Liver (tissue), 9 donors: Measurements from ENCODE around the gene DLL1. TPM values are rescaled to one million over a fixed set of nuclear protein-coding genes. Genes with fewer than 3 reads are reported as not detected.

ENCODE experiments used
- DNase-seq: peaks from one replicate; pipeline ENCODE4 v3.0.0-alpha.2; 2017; ENCODE audit warnings: low spot score
- H3K27ac ChIP-seq, 2 donors: one replicate each; pipeline ENCODE4 v1.7.0; 2013; ENCODE audit warnings: inconsistent platforms in 2 of 2, low read length in 2 of 2, control low read depth in 1 of 2, low read depth in 1 of 2, mild to moderate bottlenecking in 1 of 2
- H3K27me3 ChIP-seq, 4 donors: one replicate each; pipeline versions ENCODE4 v1.6.1 to v1.7.0; 2013; ENCODE audit warnings: low read length in 3 of 4, inconsistent platforms in 1 of 4, mild to moderate bottlenecking in 1 of 4, moderate library complexity in 1 of 4; ENCODE audit not compliant: control insufficient read depth in 4 of 4, insufficient read depth in 4 of 4
- H3K36me3 ChIP-seq, 4 donors: one replicate each; pipeline versions ENCODE4 v1.6.1 to v1.7.0; 2013; ENCODE audit warnings: low read length in 3 of 4, mild to moderate bottlenecking in 3 of 4, low read depth in 1 of 4, moderate library complexity in 1 of 4; ENCODE audit not compliant: control insufficient read depth in 4 of 4, insufficient read depth in 3 of 4
- H3K4me1 ChIP-seq, 4 donors: one replicate each; pipeline versions ENCODE4 v1.6.1 to v1.7.0; 2013; ENCODE audit warnings: low read length in 3 of 4, mild to moderate bottlenecking in 3 of 4, moderate library complexity in 1 of 4; ENCODE audit not compliant: control insufficient read depth in 4 of 4, insufficient read depth in 4 of 4
- H3K4me3 ChIP-seq, 3 donors: one replicate each; pipeline versions ENCODE4 v1.6.1 to v1.7.0; 2013; ENCODE audit warnings: low read length in 3 of 3, control low read depth in 1 of 3, low read depth in 1 of 3, mild to moderate bottlenecking in 1 of 3
- H3K9ac ChIP-seq, 2 donors: one replicate each; pipeline ENCODE4 v1.7.0; 2013; ENCODE audit warnings: low read length in 2 of 2, mild to moderate bottlenecking in 2 of 2, moderate library complexity in 2 of 2, control low read depth in 1 of 2, low read depth in 1 of 2
- H3K9me3 ChIP-seq, 4 donors: one replicate each; pipeline versions ENCODE4 v1.6.1 to v1.7.0; 2013; ENCODE audit warnings: low read length in 3 of 4; ENCODE audit not compliant: control insufficient read depth in 4 of 4
- CTCF ChIP-seq: fragments of 150-350 bp; IDR thresholded peaks from 2 replicates; pipeline ENCODE4 v1.5.1; 2017; ENCODE audit warnings: improper control_type of control experiment, low read depth, low read length; ENCODE audit not compliant: missing input control
- EGR1 ChIP-seq, 2 donors: IDR thresholded peaks; 2 replicates each; pipeline ENCODE4 v1.6.1; 2016 to 2018; ENCODE audit warnings: antibody characterized with exemption in 2 of 2, low read depth in 2 of 2
- FOXA1 ChIP-seq: IDR thresholded peaks from 2 replicates; pipeline ENCODE4 v1.6.1; 2016; ENCODE audit warnings: antibody characterized with exemption
- FOXA2 ChIP-seq: IDR thresholded peaks from 2 replicates; pipeline ENCODE4 v1.6.1; 2016; ENCODE audit warnings: antibody characterized with exemption
- GABPA ChIP-seq, 2 donors: IDR thresholded peaks in 1 of 2; conservative IDR thresholded peaks in 1 of 2; 2 replicates each; pipeline ENCODE4 v1.6.1; 2016; ENCODE audit warnings: antibody characterized with exemption in 2 of 2, mild to moderate bottlenecking in 1 of 2, moderate library complexity in 1 of 2
- HNF4A ChIP-seq, 2 donors: conservative IDR thresholded peaks; 2 replicates each; pipeline ENCODE4 v1.6.1; 2016; ENCODE audit warnings: antibody characterized with exemption in 2 of 2, mild to moderate bottlenecking in 2 of 2
- HNF4G ChIP-seq: IDR thresholded peaks from 2 replicates; pipeline ENCODE4 v1.6.1; 2016; ENCODE audit warnings: antibody characterized with exemption
- JUND ChIP-seq, 2 donors: IDR thresholded peaks; 2 replicates each; pipeline ENCODE4 v1.6.1; 2016; ENCODE audit warnings: antibody characterized with exemption in 2 of 2
- NR2F2 ChIP-seq: IDR thresholded peaks from 2 replicates; pipeline ENCODE4 v1.6.1; 2016; ENCODE audit warnings: antibody characterized with exemption
- RAD21 ChIP-seq, 2 donors: IDR thresholded peaks; 2 replicates each; pipeline ENCODE4 v1.6.1; 2016; ENCODE audit warnings: antibody characterized with exemption in 2 of 2, mild to moderate bottlenecking in 2 of 2
- RXRA ChIP-seq, 2 donors: IDR thresholded peaks; 2 replicates each; pipeline ENCODE4 v1.6.1; 2017 to 2018; ENCODE audit warnings: antibody characterized with exemption in 2 of 2, mild to moderate bottlenecking in 1 of 2
- TAF1 ChIP-seq: conservative IDR thresholded peaks from 2 replicates; pipeline ENCODE4 v1.6.1; 2016; ENCODE audit warnings: antibody characterized with exemption, mild to moderate bottlenecking
- YY1 ChIP-seq: IDR thresholded peaks from 2 replicates; pipeline ENCODE4 v1.6.1; 2016; ENCODE audit warnings: antibody characterized with exemption, mild to moderate bottlenecking
- WGBS: extraction: QIAGEN DNeasy Blood & Tissue Kit; methylation state at CpG from one replicate; pipeline ENCODE4 v1.1.7; 2013; 5-methylcytosine and 5-hydroxymethylcytosine counted together
- polyA plus RNA-seq, 2 donors: library from polyadenylated mRNA; stranded (reverse) in 1 of 2; unstranded in 1 of 2; fragments of 200-250 nt in 1 of 2; fragments of >200 nt in 1 of 2; fragmentation: Nextera tagmentation in 1 of 2; extraction: Ambion mirVana in 1 of 2; gene quantifications; one replicate each; pipeline versions ENCODE4 v1.2.1 to v1.2.3, GENCODE V29; 2013 to 2015
- total RNA-seq, 2 donors: library from RNA; depleted of rRNA; stranded (reverse); fragments of >200 nt; gene quantifications; one replicate each; pipeline ENCODE4 v1.2.3, GENCODE V29; 2014
- TF ChIP-seq, protein P1 (sequence below): IDR thresholded peaks from 2 replicates; pipeline ENCODE4 v1.6.1; 2016; ENCODE audit warnings: antibody characterized with exemption
- TF ChIP-seq, protein P2 (sequence below): IDR thresholded peaks from 2 replicates; pipeline ENCODE4 v1.6.1; 2016; ENCODE audit warnings: antibody characterized with exemption, mild to moderate bottlenecking
- TF ChIP-seq, protein P3 (sequence below): IDR thresholded peaks from 2 replicates; pipeline ENCODE4 v1.6.1; 2016; ENCODE audit warnings: antibody characterized with exemption
- donor health status: healthy.
- donor health status: healthy.
- donor health status: healthy.
- donor health status: healthy.
- donor health status: healthy.

Gene DLL1
- total and polyA plus RNA-seq, 4 donors, result 1.0 to 2.3 (median 1.7) TPM

DNA sequence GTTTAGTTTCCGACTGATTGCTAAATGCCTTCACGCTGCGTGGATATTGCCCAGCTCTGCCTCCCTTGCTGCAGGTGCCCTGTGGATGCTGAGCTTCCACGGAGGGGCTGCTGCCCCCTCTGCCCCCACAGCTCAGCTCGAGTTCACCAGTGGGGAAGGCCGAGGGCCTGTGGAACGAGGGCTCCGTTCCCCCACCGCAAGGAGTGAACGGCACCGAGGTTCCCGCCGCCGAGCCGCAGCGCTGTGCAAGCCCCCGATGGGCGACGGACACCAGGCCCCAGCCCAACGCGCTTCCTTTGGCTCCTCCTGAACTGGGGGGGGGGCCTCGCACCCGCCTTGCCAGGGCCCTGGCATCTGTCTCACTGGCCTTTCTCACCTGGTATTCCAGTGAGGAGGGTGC lies 17.7 kb downstream of the DLL1 start:
- Histone ChIP-seq H3K27ac (no peak overlapping the region), H3K9me3 (no peaks in the 10 kb centered on the region), H3K27me3 (no peaks in the 10 kb centered on the region), H3K36me3 (no peaks in the 10 kb centered on the region), H3K9ac (no peak overlapping the region), H3K4me3 (no peak overlapping the region), H3K4me1 (peaks cover 0 to 8% (median 4%) of the 10 kb centered on the region in 4 donors)
- no peak for DNase-seq
- no peak for TF ChIP-seq FOXA1
- no peak for TF ChIP-seq TAF1
- no peak for TF ChIP-seq RXRA (IDR thresholded peaks at IDR 0.05)
- TF ChIP-seq HNF4G, result no peak
- TF ChIP-seq FOXA2, result no peak
- no peak for TF ChIP-seq GABPA (IDR thresholded peaks at IDR 0.05 in 1 of 2, conservative IDR thresholded peaks at IDR 0.05 in 1 of 2)
- no peak for TF ChIP-seq JUND (IDR thresholded peaks at IDR 0.05)
- no peak for TF ChIP-seq EGR1 (IDR thresholded peaks at IDR 0.05; ENCODE audit: low read depth in 2 of 2)
- no peak for TF ChIP-seq CTCF
- TF ChIP-seq RAD21 (IDR thresholded peaks at IDR 0.05), result no peak
- TF ChIP-seq, protein P1, sequence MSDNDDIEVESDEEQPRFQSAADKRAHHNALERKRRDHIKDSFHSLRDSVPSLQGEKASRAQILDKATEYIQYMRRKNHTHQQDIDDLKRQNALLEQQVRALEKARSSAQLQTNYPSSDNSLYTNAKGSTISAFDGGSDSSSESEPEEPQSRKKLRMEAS, result no peak
- TF ChIP-seq, protein P2, sequence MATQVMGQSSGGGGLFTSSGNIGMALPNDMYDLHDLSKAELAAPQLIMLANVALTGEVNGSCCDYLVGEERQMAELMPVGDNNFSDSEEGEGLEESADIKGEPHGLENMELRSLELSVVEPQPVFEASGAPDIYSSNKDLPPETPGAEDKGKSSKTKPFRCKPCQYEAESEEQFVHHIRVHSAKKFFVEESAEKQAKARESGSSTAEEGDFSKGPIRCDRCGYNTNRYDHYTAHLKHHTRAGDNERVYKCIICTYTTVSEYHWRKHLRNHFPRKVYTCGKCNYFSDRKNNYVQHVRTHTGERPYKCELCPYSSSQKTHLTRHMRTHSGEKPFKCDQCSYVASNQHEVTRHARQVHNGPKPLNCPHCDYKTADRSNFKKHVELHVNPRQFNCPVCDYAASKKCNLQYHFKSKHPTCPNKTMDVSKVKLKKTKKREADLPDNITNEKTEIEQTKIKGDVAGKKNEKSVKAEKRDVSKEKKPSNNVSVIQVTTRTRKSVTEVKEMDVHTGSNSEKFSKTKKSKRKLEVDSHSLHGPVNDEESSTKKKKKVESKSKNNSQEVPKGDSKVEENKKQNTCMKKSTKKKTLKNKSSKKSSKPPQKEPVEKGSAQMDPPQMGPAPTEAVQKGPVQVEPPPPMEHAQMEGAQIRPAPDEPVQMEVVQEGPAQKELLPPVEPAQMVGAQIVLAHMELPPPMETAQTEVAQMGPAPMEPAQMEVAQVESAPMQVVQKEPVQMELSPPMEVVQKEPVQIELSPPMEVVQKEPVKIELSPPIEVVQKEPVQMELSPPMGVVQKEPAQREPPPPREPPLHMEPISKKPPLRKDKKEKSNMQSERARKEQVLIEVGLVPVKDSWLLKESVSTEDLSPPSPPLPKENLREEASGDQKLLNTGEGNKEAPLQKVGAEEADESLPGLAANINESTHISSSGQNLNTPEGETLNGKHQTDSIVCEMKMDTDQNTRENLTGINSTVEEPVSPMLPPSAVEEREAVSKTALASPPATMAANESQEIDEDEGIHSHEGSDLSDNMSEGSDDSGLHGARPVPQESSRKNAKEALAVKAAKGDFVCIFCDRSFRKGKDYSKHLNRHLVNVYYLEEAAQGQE, result no peak
- no peak for TF ChIP-seq YY1
- no peak for TF ChIP-seq NR2F2
- TF ChIP-seq HNF4A (conservative IDR thresholded peaks at IDR 0.05), result no peak
- WGBS, result 93% methylated on average over 23 of the region's 23 CpGs

DNA sequence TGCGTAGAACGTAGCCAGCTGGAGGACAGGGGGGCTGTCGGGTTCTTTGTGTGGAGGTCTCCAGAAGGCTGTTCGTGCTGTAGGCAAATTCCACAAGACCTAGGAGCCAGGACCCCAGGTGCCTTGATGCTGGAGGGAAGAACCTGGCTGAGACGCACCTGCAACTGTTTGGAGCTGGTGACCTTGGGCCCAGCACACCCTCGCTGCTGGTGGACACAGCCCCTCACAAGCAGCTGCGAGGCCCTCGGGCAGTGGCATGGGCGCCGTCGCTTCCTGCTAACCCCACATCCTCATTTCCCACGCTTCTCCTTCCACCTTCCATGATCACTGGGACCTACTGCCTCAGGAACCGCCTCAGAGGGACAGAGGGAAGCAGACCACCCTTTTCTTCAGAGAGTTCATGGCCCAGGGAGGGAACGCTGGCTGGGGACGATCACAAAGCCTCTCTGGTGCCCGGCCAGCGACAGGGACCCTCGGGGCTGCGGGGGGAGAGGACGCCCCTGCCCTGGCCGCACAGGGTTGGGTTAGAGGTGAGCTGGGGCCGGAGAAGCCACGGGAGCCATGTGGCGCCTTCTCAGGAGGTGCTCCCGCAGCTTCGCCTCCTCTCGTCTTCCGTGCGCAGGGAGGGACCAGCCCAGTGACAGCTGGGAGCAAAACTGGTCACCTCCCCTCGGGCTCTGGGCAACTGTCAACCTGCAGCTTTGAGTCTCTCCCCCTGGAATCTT lies 18.4 kb downstream of the DLL1 start:
- Histone ChIP-seq H3K27ac (no peak overlapping the region), H3K27me3 (no peaks in the 10 kb centered on the region), H3K36me3 (no peaks in the 10 kb centered on the region), H3K4me1 (peaks cover 0 to 8% (median 4%) of the 10 kb centered on the region in 4 donors), H3K9me3 (no peaks in the 10 kb centered on the region), H3K4me3 (no peak overlapping the region), H3K9ac (no peak overlapping the region)
- no peak for DNase-seq
- 85% methylated on average over 30 of the region's 30 CpGs for WGBS
- TF ChIP-seq, protein P3, sequence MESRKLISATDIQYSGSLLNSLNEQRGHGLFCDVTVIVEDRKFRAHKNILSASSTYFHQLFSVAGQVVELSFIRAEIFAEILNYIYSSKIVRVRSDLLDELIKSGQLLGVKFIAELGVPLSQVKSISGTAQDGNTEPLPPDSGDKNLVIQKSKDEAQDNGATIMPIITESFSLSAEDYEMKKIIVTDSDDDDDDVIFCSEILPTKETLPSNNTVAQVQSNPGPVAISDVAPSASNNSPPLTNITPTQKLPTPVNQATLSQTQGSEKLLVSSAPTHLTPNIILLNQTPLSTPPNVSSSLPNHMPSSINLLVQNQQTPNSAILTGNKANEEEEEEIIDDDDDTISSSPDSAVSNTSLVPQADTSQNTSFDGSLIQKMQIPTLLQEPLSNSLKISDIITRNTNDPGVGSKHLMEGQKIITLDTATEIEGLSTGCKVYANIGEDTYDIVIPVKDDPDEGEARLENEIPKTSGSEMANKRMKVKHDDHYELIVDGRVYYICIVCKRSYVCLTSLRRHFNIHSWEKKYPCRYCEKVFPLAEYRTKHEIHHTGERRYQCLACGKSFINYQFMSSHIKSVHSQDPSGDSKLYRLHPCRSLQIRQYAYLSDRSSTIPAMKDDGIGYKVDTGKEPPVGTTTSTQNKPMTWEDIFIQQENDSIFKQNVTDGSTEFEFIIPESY, result no peak
- no peak for TF ChIP-seq EGR1 (IDR thresholded peaks at IDR 0.05; ENCODE audit: low read depth in 2 of 2)
- TF ChIP-seq, protein P1, result no peak
- no peak for TF ChIP-seq FOXA2
- TF ChIP-seq GABPA (IDR thresholded peaks at IDR 0.05 in 1 of 2, conservative IDR thresholded peaks at IDR 0.05 in 1 of 2), result no peak
- no peak for TF ChIP-seq RAD21 (IDR thresholded peaks at IDR 0.05)
- TF ChIP-seq TAF1, result no peak
